B cell (primary cell): ENCODE measurements around the gene KANSL1L.

Experiments
- CTCF ChIP-seq: fragments of 200-600 bp; IDR thresholded peaks from one replicate; pipeline ENCODE4 v1.8.0; 2022; ENCODE audit warnings: antibody characterized with exemption, mild to moderate bottlenecking
- EZH2 ChIP-seq: IDR thresholded peaks from 2 replicates; pipeline ENCODE4 v1.6.1; 2012; ENCODE audit warnings: borderline replicate concordance, low read depth, mild to moderate bottlenecking, moderate library complexity, low read length; ENCODE audit not compliant: insufficient read depth, poor library complexity, severe bottlenecking

- TF ChIP-seq CTCF (no peak), EZH2 (no peak)
These were observed 186.9 kb downstream of the KANSL1L start for GRCh38 chr2:209984291-209984690.
